Endothelial cell of hepatic sinusoid (primary cell): ENCODE data around the gene SLC7A1.

Experiments
- in situ Hi-C: cut with HindIII; loops from 2 replicates; pipeline ENCODE4 v1.10.0; 2017; ENCODE audit warnings: low sequenced_read_pairs

SLC7A1 gene

DNA sequence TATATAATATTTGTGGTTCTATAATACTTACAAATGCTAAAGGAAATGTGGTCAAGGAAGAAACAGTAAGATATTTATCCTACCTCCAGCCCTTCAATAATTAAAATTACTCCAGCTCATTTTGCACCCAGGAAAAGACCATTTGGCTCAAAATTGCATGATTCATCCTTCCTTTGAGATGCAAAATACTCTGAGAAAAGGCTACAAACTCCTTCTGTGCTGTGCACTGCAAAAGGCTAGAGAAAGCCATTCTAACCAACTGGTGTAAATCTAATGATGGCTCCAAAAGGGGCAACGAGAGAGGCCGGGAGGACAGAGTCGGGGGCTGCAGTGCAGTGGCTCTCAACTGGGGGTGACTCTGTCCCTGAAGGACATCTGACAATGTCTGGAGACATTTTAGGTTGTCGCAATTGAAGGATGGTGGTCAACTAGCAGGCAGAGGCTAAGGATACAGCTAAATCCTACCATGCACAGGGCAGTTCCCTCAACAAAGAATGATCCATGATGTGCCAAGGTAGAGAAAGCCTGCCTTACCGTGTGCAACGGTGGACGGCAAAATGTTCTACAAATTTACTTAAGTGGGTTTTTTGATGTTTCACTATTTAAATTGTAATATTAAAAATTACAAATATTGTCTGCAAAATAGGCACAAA, 32.6 kb downstream of the SLC7A1 start:
- in situ Hi-C loops = no loop called here

DNA sequence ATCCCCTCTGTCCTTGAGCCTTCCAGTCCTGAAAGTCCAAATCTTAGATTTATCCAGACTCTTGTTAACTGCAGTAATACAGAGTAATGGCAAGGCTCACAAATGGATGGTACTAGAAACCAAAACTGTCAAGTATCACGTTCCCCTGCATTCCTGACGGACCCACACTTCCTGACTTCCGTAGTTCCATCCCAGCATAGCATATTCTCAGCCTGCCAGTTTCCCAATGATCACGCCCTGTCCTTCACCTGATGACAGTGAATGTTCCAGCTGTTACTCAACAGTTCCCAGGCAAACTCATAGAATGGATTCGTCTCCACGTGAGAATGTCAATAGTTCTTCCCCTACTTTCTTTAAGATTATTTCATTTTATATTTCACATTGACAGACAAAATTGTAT, 33.6 kb downstream of the SLC7A1 start:
- in situ Hi-C loops = no loop called here

DNA sequence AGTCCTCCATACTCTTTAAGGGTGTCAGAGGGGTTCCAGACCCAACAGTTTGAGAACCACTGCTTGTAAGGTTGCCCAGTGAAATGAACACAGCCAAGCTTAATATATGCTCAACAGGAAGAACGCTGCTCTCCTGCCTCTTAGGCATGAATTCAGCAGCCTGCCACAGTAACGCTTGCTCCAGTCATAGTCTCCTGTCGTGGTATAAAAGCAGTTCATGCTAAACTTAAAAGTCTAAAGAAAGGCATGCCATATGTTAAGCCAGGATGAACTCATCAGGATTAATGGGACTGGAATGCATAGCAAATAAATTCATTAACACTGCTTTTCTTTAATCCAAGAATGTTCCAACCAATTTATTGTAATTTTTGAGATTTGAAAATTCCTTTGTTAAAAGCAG, 38.7 kb downstream of the SLC7A1 start:
- in situ Hi-C loops = loop anchor here (5.0 kb wide), 1 partner anchor 151 kb away; no protein-coding TSS in a partner anchor

DNA sequence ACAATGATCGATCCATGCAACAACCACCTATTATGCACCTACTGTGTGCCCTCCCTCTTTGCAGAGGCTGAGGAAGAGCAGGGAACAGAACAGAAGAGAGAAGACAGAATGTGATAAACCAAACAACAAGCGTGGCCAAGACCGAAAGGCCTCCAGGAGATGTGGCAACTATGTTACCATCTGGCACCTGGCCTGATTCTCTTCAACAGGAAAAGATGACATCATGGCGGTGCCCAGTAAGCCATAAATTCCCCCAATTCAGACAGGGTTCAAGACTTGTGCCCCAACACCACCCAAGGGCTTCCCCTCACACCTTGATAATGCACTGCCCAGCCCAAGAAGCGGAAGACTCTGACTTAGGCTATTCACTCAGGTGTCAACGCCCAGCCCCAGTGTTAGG, 44.3 kb downstream of the SLC7A1 start:
- in situ Hi-C loops = no loop called here

DNA sequence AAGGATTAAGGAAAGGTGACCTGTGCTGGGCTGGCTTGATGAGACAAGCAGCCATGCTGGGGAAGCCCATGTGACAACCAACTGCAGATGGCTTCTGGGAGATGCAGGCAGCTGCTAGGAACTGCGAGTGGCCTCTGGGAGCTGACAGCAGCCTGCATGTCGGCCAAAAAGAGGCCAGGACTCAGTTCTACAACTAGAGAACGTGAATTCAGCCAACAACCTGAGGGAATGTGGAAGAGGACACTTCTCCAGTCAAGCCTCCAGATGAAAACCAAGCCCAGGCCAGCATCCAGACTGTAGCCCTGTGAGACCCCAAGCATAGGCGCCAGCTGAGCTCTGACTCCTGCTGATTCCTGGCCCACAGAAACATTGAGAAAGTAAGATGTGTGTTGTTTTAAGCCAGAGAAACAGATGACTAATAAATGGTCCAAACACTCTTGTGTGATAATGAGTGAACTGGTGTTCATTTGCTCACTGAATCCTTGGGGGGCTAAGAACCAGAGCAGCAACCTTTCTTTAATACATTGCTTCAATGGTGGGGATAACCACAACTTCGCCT, 45.0 kb downstream of the SLC7A1 start:
- in situ Hi-C loops = no loop called here

DNA sequence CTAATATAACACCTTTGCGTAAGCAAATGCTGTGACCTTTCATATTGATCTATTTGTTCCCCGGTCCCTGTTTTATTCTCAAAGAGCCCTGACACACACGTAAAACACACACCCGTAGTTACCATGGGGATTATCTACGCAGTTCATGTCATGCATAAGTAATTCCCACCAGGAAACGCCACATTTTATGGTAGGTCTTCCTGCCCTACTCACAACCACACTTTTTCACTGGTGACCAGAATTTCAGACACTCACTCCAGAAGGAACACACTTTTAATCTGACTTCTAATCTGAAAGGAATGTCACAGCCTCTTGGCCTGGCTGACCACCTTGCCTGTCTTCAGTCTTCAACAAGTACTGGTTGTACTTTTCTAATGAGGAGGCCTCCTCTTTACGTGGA, 46.8 kb downstream of the SLC7A1 start:
- in situ Hi-C loops = no loop called here

DNA sequence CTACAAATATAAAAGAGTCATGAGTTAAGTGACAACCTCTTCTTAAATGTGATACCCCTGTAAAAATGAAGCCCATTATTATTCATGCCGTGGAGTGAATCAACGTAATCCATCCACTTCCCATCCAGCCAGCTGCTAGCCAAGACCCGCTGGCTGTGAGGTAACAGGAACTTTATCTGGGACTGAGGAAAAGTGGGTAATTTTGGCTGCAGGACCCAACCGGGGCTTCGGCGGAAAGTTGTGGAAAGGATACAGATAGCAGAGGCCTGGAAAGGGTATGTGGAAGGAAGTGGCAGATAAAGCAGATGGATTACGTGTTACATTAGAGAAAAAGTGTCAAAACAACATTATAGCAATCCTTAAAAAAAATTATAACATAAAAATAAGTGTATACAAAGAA, 48.3 kb downstream of the SLC7A1 start:
- in situ Hi-C loops = no loop called here

DNA sequence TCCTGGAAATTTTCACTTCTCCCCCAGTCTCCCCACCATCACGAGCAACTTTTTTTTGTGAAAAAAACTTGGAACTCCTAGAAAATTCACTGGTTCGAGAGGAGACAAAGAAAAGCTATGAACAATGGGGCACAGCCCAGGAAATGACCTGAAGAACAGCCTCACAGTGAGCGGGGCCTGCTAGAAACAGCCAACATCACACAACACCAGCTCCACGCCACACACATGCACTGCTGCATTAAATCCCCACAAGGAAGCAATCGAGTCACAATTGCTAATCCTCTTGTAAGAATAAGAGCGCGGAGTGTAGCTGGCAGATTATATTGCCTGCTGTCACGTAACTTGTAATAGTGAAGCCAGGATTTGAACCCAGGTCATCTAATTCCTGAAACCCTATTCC, 48.8 kb downstream of the SLC7A1 start:
- in situ Hi-C loops = no loop called here

DNA sequence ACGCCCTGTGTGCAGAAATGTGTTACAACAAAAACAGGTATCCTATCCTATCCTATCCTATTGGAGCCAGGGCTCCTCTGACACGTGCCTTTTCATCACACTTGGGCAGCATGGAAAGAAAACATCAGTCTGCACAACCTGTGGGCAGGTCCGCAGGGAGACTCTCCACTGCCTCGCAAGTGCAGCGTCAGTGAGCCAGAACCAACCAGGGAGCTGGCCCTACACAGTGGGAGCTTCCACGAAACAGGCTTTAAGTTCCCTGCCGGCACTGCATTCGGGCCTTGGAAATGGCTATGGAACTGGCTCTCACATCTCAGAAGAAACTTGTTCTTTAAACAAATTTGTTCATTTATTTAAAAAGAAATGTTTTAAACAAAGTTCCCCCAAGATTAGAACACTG, 49.5 kb downstream of the SLC7A1 start:
- in situ Hi-C loops = no loop called here

DNA sequence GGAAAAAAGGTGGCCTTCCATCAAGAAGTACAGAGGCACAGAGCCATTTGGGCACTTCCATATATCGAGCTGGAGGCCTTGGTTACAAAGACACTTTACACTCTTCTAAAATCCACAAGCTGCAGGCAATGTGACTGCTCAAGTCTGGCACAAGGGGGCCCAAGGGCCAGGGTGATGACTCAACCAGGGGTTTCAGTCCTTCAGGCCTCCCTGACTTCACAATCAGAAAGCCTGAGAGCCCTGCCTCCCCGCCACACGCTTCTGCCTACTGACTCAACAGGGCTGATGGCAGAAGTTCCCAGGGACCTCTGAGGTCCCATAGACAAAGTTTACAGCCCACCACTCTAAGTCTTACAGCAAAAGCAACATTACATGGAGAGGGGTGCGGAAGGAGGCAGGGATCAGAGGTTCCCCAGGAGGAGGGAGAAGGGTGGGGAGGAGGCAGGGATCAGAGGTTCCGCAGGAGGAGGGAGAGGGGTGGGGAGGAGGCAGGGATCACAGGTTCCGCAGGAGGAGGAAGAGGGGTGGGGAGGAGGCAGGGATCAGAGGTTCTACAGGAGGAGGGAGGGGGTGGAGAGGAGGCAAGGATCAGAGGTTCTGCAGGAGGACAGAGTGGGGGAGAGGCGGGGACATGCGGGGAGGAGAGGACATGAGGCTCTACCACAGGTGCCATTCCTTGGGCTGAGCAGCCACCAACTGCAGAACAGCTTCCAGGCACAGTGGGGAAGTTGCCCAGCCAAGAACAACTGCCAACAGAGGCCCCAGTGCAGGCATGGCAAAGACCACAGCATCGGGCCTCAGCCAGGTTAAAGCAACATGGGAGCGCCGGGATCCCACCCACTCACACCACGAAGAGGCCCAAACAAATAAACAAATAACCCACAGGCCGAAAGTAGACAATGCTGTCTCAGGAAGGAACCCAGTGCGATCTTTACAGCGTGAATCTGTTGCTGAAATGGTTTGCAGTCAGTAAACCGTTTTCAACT, 52.0 kb downstream of the SLC7A1 start:
- in situ Hi-C loops = no loop called here

DNA sequence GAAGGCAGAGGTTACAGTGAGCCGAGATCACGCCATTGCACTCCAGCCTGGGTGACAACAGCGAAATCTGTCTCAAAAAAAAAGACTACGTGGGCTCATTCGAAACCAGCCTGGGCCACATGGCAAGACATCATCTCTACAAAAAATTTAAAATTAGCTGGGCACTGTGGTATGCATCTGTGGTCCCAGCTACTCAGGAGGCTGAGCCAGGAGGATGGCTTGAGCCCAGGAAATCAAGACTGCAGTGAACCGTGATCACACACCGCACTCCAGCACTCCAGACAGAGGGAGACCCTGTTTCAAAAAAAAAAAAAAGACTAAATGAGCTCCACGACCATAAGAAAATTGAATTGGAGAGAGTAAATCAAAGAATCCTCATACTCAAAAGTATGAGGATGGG, 53.1 kb downstream of the SLC7A1 start:
- in situ Hi-C loops = no loop called here

DNA sequence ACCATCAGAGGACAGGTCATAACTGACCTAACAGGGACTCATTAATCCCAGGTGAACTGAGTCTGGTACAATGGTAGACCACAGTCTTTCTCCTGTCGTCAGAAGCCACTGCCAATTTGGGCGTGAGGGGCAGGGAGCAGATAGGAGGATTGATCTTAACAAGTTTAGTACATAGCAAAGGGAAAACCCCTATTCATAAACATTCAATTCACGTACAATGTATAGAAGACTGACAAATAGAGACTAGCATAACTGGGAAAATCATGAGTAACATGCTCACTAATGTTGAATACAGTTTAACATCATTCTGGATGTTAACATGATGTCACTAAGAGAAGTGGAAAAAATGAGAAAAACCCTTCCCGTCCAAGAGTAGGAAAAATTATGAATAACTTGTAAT, 54.1 kb downstream of the SLC7A1 start:
- in situ Hi-C loops = no loop called here

DNA sequence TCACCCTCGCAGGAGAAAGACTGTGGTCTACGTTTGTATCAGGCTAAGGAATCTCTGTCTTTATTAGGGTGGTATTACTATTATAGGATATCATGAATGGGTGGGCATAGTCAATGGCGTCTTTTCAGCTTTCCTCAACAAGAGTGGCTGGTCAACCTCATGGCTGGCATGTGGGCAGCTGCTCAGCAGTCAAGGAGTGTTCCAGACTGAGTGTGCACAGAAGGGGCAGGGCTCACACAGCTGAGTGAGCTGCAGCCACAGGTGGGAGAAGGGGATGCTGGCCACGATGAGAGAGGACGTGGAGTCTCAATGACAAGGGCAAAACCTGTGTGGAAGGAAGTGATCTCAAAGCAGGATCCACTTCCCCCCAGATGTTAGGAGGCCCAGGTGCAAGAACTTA, 54.7 kb downstream of the SLC7A1 start:
- in situ Hi-C loops = no loop called here

DNA sequence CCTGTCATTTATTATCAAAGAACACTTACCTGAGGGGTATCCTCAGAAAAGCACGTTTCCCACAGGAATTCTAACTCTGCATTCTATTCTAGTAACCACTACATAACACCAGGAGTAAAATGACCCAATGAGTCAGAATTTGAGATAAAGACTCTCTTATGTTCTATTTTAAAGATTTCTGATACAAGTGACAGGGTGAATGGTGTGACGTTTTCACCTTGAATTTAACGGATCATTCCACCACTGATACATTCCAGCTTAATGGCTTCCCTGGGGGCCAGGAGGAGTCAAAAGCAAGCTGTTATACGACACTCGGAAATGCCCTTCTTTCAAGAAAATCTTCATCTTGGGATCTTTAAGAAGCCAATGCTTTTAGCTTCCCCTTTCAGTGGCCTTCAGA, 55.2 kb downstream of the SLC7A1 start:
- in situ Hi-C loops = no loop called here

DNA sequence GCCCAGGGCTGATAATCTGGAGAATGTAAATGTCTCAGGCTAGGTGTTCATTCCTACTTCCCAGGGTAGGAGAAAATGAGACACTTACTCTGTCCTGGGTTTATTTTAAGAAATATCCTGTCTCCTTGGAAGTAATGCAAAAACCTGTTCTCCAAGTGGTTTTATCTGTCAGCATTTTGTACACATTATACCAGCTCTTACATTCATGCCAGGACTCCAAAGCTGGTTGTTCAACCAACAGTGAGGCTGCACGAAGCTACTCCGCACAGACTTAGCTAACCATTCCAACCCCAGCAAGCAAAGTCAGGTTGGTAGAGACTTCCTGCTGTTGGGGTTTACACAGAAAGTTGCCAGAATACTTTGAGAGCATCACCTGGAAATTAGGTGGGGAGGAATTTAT, 55.6 kb downstream of the SLC7A1 start:
- in situ Hi-C loops = no loop called here

DNA sequence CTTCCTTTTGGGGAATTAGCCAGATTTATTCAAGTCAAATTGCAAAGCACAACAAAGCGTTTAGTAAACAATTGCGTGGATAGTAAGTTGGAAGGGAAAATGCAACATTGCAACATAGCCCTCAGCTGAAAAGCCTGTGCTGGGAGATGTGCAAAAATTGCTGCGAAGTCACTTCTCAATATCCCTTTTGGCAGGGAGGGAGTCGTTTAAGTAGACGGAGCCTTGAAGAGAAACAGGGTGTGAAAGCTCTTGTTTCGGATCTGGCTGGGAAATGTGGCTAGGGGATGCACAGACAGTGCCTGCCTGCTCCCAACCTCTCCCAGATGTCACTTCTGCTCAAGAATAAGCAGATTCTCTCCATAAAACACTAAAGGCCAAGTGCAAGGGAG, 56.8 kb downstream of the SLC7A1 start:
- in situ Hi-C loops = no loop called here

DNA sequence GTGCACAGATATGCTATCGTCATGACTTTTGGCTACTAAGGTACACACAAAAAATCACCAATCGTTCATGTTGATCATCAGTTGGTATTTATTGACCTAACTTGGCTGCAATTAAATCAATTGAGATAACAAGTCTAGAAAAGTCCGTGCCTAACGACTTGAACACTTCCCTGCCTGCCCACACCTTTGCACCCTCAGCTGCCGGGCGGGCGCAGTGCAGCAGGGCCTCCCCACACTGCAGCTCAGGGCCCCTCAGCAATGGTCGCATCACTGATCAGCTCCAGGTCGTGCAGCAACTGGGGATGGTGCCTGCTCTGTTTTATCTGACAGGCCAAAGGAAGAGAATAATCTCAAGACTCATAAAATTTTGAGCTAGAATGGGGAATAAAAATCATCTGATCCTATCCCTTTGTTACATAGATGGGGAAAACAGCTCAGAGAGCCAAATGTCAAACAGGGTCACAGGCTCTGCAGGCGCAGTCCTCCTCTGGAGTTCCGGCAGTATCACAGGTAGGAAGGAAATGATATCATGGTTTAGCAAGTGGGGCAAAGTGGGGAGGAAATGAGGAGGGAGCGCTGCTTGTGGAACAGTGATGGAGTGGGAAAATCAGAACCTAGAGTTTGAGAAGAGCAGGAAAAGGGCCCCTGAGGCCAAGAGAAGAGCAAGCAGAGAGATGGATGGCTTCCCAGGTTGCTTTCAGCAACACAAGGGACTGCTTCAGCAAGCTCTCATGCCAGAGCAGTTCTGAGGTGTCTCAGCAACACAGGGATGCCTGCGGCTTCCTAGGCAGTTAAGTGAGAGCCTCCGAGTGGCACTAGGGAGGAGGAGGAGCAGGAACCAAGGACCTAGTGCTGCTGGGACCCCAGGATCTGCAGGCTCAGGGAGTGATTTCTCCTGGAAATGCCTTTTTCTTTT, 57.5 kb downstream of the SLC7A1 start:
- in situ Hi-C loops = no loop called here

DNA sequence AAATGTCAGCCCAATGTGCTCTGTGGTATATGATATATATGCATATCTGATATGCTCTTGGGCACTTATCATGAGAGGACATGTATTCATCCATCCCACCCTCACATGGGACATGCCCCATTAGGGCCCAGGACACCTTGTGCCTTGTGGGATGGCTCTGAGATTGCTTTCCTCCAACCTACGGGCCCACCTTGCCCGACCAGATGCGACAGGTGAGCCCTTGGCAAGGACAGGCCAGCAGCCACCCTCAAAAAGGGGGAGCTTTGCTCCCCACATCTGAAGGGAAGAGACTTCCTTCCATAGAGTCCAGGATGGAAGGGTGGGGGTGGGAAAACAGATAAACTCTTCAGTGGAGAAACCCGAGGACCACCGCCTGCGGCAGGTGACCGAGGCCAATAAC, 58.6 kb downstream of the SLC7A1 start:
- in situ Hi-C loops = no loop called here

DNA sequence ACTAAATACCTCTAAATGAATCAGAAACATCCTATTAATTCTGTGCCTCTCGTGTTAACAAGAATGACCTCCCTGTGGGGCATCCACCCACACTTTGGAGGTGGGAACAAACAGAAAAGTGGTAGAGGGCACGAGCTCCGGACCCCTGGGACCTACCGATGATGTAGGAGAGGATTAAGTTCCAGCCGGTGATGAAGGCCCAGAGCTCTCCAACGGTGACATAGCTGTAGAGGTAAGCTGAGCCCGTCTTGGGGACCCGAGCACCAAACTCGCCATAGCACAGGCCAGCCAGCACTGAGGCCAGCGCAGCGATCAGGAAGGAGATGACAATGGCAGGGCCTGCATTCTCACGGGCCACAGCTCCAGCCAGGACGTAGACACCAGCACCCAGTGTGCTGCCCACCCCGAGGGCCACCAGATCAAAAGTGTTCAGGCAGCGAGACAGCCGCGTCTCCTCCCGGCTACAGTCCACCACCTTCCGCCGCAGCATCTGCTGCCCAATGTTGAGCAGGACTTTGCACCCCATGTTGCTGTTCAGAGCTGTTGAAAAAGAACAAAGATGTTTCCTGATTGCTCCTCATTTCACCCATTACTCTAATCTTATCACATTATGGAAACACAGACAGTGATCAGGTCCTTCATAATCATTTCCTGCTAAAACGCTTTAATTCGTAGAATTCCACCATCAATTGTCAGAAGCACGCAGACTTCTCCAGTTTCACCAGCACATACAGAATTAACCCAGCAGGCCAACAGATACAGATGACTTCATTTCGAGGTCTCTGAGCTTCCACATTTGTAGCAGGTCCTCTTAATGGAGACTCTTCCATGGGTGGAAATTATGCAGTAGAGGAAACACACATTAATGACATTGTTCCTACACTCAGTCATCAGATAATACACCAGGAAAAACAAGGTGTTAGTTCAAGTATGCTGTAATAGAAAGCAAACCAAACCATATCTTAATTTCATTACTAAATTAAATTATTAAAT, 59.5 kb downstream of the SLC7A1 start:
- in situ Hi-C loops = no loop called here

DNA sequence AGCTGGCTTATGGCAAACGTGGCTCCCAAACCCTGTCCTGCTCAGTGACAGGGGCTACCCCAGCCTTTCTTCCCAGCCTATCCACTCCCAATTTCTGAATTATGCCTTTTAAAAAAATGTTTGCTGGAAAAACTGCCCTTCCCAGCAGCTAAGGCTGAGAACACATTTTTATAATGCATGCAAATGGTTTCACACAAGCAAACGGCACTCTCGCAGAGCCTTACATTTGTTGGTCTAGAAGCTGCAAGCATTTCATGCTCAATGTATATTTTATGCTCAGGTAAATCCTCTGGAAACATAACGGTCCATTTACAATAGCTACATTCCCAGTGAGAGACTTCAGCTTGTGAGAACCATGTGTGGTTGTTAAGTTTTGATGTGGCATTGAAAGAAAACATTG, 61.4 kb downstream of the SLC7A1 start:
- in situ Hi-C loops = no loop called here
